OCI-LY1 (cell line): Measurements from ENCODE around the gene PLA2G15.

Source experiments
- EZH2 ChIP-seq: fragments of 200-600 bp; sonication (generic), shearing (Covaris generic); IDR thresholded peaks from 2 replicates; pipeline ENCODE4 v1.8.0; 2017; ENCODE audit warnings: borderline replicate concordance, mixed run types, mild to moderate bottlenecking, antibody characterized with exemption, low read length, moderate library complexity, mixed read lengths
- TF ChIP-seq, protein P1 (sequence below): fragments of 200-600 bp; sonication (generic), shearing (Covaris generic); IDR thresholded peaks from 2 replicates; pipeline ENCODE4 v1.5.1; 2017; ENCODE audit warnings: mild to moderate bottlenecking, antibody characterized with exemption, low read length, moderate library complexity, mixed read lengths

- TF ChIP-seq, protein P1, sequence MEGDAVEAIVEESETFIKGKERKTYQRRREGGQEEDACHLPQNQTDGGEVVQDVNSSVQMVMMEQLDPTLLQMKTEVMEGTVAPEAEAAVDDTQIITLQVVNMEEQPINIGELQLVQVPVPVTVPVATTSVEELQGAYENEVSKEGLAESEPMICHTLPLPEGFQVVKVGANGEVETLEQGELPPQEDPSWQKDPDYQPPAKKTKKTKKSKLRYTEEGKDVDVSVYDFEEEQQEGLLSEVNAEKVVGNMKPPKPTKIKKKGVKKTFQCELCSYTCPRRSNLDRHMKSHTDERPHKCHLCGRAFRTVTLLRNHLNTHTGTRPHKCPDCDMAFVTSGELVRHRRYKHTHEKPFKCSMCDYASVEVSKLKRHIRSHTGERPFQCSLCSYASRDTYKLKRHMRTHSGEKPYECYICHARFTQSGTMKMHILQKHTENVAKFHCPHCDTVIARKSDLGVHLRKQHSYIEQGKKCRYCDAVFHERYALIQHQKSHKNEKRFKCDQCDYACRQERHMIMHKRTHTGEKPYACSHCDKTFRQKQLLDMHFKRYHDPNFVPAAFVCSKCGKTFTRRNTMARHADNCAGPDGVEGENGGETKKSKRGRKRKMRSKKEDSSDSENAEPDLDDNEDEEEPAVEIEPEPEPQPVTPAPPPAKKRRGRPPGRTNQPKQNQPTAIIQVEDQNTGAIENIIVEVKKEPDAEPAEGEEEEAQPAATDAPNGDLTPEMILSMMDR, result no peak
- no peak for TF ChIP-seq EZH2
Observed at GRCh38 chr16:68296693-68297092, 51.5 kb downstream of the PLA2G15 start.
